Hair follicle dermal papilla cell (primary cell): Measurements from ENCODE around the gene RHCG. TPM values are rescaled to one million over a fixed set of nuclear protein-coding genes. Genes with fewer than 3 reads are reported as not detected.

ENCODE experiments used
- total RNA-seq: library from RNA; depleted of rRNA; stranded (reverse); fragments of >200 nt; gene quantifications from 2 replicates; pipeline ENCODE4 v1.2.3, GENCODE V29; 2012

The RHCG gene
- total RNA-seq = not detected in 2 replicates

DNA sequence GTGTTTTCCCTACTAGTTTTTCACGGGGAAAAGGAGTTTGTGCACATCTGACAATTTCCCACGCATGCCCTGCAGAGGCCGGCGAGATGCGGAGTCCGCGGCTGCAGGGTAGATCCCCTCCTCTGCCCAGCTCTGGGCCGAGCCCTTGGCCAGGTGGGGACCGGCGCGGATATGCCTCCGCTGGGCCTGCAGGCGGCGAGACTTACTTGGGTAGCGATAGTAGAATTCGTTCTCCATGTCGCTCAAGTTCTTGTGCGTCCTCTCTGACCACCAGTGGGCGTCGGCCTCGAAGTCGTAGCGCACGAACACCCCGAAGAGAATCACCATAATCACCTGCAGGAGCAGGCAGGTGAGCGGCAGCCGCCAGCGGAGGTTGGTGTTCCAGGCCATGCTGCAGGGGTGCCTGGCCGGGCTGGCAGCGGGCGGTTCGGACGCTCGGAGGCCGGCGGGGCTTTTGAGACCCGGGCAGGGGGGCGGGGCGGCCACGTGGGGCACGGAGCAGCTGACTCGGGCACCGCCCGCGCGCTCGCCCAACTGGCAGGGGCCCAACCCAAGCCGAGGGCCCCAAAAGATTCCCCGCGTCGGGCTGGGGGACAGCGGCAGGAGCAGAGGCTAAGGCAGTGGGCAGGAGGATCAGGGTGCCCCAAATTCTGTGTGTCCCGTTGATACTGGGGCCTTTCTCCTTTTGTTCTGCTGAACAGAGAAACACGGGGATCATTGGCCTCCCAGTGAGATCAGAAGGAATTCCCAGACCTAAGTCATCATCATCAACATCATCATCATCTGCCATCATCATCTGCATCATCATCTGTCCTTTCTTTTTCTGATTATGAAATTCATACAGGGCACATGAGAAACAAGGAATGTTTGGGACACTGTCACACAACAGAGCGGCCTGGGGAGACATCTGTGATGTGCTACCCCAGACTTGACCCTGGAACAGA, at the start of gene RHCG:
RHCG (minus strand) TSS at position 429 of the 944 bp plus-strand sequence; CDS start at position 390, 39 bp downstream.

Other genes with a start within 250 kb of the RHCG start
- 64.8 and 110 TPM in 2 replicates for gene POLG, start 161.8 kb downstream of the RHCG start, total RNA-seq
- 0.65 and 0.73 TPM in 2 replicates for gene TICRR, start 78.9 kb upstream of the RHCG start, total RNA-seq
- 15.7 and 17.4 TPM in 2 replicates for gene KIF7, start 158.9 kb upstream of the RHCG start, total RNA-seq
- 0.16 TPM in 1 of 2 replicates, not detected in the other for gene PLIN1, start 182.8 kb upstream of the RHCG start, total RNA-seq
- 7.8 and 8.1 TPM in 2 replicates for gene PEX11A, start 194.2 kb upstream of the RHCG start, total RNA-seq
- gene WDR93, start 194.2 kb upstream of the RHCG start, total RNA-seq = not detected in 2 replicates